ENCODE measurements around the gene TRABD.

TRABD gene

DNA sequence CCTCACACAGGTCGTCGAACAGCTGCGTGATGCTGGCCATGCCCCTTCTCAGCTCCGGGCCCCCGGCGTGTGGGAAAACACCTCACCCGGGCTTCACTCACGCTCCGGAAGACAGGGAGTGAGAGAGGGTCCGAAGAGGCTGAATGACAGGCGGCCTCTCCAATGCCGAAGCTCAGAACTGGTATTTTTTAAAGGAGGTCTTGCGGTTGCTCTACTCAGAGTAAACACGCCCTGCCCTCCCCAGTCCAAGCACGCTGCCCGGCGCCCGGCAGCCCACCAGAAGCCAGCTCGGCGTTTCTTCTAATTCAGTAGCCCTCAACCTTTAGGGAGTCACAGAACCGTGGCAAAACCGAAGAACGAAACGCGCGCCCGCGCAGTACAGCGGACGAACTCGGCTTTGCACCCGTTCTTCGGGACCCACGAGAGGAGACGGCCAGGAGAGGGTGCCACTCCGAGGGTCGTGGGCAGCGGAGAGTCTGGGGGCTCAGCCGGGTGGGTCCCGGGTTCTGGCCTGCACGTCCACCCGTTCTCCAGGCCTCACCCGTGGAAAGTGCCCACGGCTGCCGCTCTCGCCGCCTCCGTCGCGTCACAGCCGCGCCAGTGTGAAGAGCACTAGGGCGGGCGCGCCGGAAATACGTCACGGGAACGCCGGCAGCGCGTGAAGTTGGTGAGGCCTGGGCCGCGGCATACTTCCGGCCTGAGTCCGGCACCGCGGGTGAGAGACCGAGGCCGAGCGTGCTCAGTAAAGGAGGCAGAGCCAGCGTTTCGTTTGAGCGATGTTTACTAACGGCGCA lies 58.9 kb downstream of the TRABD start, which contains the start of gene TUBGCP6:
TSS of gene TUBGCP6 (minus strand) at position 604 of the 794 bp plus-strand sequence. CDS start at position 40, 564 bp downstream.
- DNase-seq (ENCODE audit: low spot score), result peak; percentile 89

DNA sequence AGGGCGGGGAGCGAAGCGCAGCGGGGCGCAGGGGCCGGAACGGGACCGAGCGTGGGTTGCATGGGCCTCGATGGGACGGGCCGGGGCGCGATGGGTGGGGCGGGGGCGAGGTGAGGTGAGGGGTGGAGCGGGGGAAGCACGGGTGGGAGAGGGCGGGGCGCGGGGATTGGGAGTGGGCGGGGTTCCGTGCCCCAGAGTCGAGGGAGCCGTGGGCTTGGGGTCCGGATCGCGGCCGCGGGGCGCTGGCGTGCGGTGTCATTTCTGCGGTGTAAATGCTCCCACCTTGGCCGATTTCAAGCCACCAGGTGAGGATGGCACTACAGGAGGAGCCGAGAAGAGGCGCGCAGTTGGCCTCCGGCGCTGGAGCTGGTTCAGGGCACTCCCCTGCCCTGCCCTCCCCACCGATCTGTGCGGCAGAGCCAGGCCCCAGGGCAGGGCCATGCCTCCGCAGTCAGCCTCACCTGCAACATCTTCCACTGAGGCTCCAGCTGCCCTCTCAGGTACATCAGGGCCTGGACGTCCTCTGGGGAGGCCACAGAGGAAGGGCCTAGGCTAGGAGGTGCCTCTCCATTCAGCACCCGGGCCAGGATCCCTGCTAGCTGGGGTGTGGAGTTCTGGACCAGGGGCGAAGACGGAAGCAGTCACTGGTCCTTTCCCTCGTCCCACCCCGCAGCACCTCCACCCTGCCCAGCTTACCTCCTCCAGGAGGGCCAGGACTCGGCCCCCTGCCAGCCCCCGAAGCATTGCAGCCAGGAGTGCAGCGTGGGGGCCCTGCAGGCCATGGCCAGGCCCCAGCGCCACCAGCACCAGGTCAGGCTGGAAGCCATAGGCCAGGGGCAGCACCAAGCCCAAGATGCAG lies 59.7 kb downstream of the TRABD start:
- peak; percentile 67 for DNase-seq (ENCODE audit: low spot score)

- DNase-seq (ENCODE audit: low spot score), result no peak
Measured at GRCh38 chr22:50246242-50247175, 60.8 kb downstream of the TRABD start.

GRCh38 chr22:50247748-50248147 lies 62.0 kb downstream of the TRABD start:
- peak; percentile 45 for DNase-seq (ENCODE audit: low spot score)

- DNase-seq (ENCODE audit: low spot score), result no peak
Measured at GRCh38 chr22:50248196-50249081, 62.7 kb downstream of the TRABD start.

Measured in CD4-positive, alpha-beta T cell treated with Interleukin-6 at 100 ng/mL for 8 hours (primary cell).